ENCODE measurements around the gene FGF6. TPM values are rescaled to one million over a fixed set of nuclear protein-coding genes. Genes with fewer than 3 reads are reported as not detected.
"Not testable (repeated sequence)": the region's sequence is repeated elsewhere in the genome, so short reads cannot be mapped to it uniquely, and the experiment has no call there.

The FGF6 gene
- polyA plus RNA-seq, 6 donors from 2014 or later = not detected

GRCh38 chr12:4460761-4461160 lies 15.1 kb upstream of the FGF6 start:
- Mint-ChIP-seq H3K4me1 (no peaks in the 10 kb centered on the region), H3K27ac (peak overlapping the region in 1 of 6 donors; percentile 72), H3K27me3 (peaks cover 0 to 14% (median 0%) of the 10 kb centered on the region in 3 donors), H3K9me3 (no peaks in the 10 kb centered on the region), H3K36me3 (no peaks in the 10 kb centered on the region), H3K4me3 (no peak overlapping the region)
- ATAC-seq (ENCODE audit: low read depth in 2 of 2) = no peak
- no peak for DNase-seq

GRCh38 chr12:4455849-4456248 lies 10.2 kb upstream of the FGF6 start:
- peaks cover 19 to 34% (median 26%) of the 10 kb centered on the region in 3 donors for H3K27me3 Mint-ChIP-seq
- H3K27ac Mint-ChIP-seq = not testable (repeated sequence)
- peaks cover 5 to 24% (median 13%) of the 10 kb centered on the region in 7 donors for H3K9me3 Mint-ChIP-seq

GRCh38 chr12:4454315-4454860 lies 8.8 kb upstream of the FGF6 start:
- Mint-ChIP-seq H3K4me3 (peak overlapping the region in 1 of 8 donors; percentile 7), H3K36me3 (peaks cover 12 to 25% of the 10 kb centered on the region in 2 donors), H3K9me3 (peaks cover 5 to 24% (median 13%) of the 10 kb centered on the region in 7 donors), H3K27me3 (peaks cover 19 to 48% (median 25%) of the 10 kb centered on the region in 3 donors), H3K4me1 (no peaks in the 10 kb centered on the region), H3K27ac (no peak overlapping the region)
- DNase-seq (no peak), ATAC-seq (ENCODE audit: low read depth in 2 of 2) (no peak)

More at GRCh38 chr12:4455849-4456248, 10.2 kb upstream of the FGF6 start:
- H3K36me3 Mint-ChIP-seq = peaks cover 12 to 25% of the 10 kb centered on the region in 2 donors
- not testable (repeated sequence) for ATAC-seq (ENCODE audit: low read depth in 2 of 2); H3K4me3 Mint-ChIP-seq; DNase-seq; H3K4me1 Mint-ChIP-seq

- peaks cover 24 to 60% (median 30%) of the 10 kb centered on the region in 3 donors for H3K27me3 Mint-ChIP-seq
- H3K4me3 Mint-ChIP-seq = no peak overlapping the region
- DNase-seq (no peak), ATAC-seq (ENCODE audit: low read depth in 2 of 2) (no peak)
- no peaks in the 10 kb centered on the region for H3K4me1 Mint-ChIP-seq
- H3K9me3 Mint-ChIP-seq = peaks cover 5 to 24% (median 13%) of the 10 kb centered on the region in 7 donors
- no peak overlapping the region for H3K27ac Mint-ChIP-seq
- H3K36me3 Mint-ChIP-seq = peaks cover 12 to 25% of the 10 kb centered on the region in 2 donors
Measured at GRCh38 chr12:4451694-4452093, 6.1 kb upstream of the FGF6 start.

GRCh38 chr12:4450551-4451112 lies 5.0 kb upstream of the FGF6 start:
- Mint-ChIP-seq H3K36me3 (peaks cover 12 to 25% of the 10 kb centered on the region in 2 donors), H3K4me3 (no peak overlapping the region)

GRCh38 chr12:4449851-4450221 lies 4.2 kb upstream of the FGF6 start:
- Mint-ChIP-seq H3K4me3 (no peak overlapping the region), H3K27ac (no peak overlapping the region), H3K27me3 (peaks cover 27 to 62% (median 36%) of the 10 kb centered on the region in 3 donors), H3K36me3 (peaks cover 12 to 25% of the 10 kb centered on the region in 2 donors), H3K9me3 (peaks cover 5 to 24% (median 13%) of the 10 kb centered on the region in 7 donors), H3K4me1 (no peaks in the 10 kb centered on the region)
- no peak for DNase-seq
- ATAC-seq (ENCODE audit: low read depth in 2 of 2) = no peak

More at GRCh38 chr12:4450551-4451112, 5.0 kb upstream of the FGF6 start:
- DNase-seq (no peak), ATAC-seq (ENCODE audit: low read depth in 2 of 2) (no peak)
- H3K27ac Mint-ChIP-seq = peak overlapping the region in 1 of 6 donors; percentile 33
- H3K27me3 Mint-ChIP-seq = peaks cover 27 to 65% (median 34%) of the 10 kb centered on the region in 3 donors
- peaks cover 5 to 24% (median 13%) of the 10 kb centered on the region in 7 donors for H3K9me3 Mint-ChIP-seq
- no peaks in the 10 kb centered on the region for H3K4me1 Mint-ChIP-seq

GRCh38 chr12:4448943-4449850 lies 3.6 kb upstream of the FGF6 start:
- H3K4me3 Mint-ChIP-seq = no peak overlapping the region
- peaks cover 5 to 23% (median 13%) of the 10 kb centered on the region in 7 donors for H3K9me3 Mint-ChIP-seq
- H3K27ac Mint-ChIP-seq = peak overlapping the region in 1 of 6 donors; percentile 33
- peaks cover 27 to 60% (median 37%) of the 10 kb centered on the region in 3 donors for H3K27me3 Mint-ChIP-seq
- no peaks in the 10 kb centered on the region for H3K4me1 Mint-ChIP-seq
- H3K36me3 Mint-ChIP-seq = peaks cover 12 to 24% of the 10 kb centered on the region in 2 donors
- ATAC-seq (ENCODE audit: low read depth in 2 of 2) = no peak
- no peak for DNase-seq

GRCh38 chr12:4448371-4448940 lies 2.8 kb upstream of the FGF6 start:
- H3K36me3 Mint-ChIP-seq = peaks cover 5 to 17% of the 10 kb centered on the region in 2 donors
- ATAC-seq (ENCODE audit: low read depth in 2 of 2) = no peak
- no peak overlapping the region for H3K27ac Mint-ChIP-seq
- no peak for DNase-seq
- H3K27me3 Mint-ChIP-seq = peaks cover 20 to 59% (median 41%) of the 10 kb centered on the region in 3 donors
- no peak overlapping the region for H3K4me3 Mint-ChIP-seq
- peaks cover 3 to 17% (median 7%) of the 10 kb centered on the region in 7 donors for H3K9me3 Mint-ChIP-seq
- H3K4me1 Mint-ChIP-seq = no peaks in the 10 kb centered on the region

GRCh38 chr12:4447151-4447550 lies 1.5 kb upstream of the FGF6 start:
- H3K4me3 Mint-ChIP-seq = no peak overlapping the region
- peaks cover 16 to 63% (median 37%) of the 10 kb centered on the region in 3 donors for H3K27me3 Mint-ChIP-seq
- no peak overlapping the region for H3K27ac Mint-ChIP-seq
- ATAC-seq (ENCODE audit: low read depth in 2 of 2) (no peak), DNase-seq (no peak)
- H3K36me3 Mint-ChIP-seq = peaks cover 0 to 4% of the 10 kb centered on the region in 2 donors
- H3K9me3 Mint-ChIP-seq = peaks cover 0 to 5% (median 0%) of the 10 kb centered on the region in 7 donors
- H3K4me1 Mint-ChIP-seq = no peaks in the 10 kb centered on the region

GRCh38 chr12:4446335-4446734 lies 720 bp upstream of the FGF6 start:
- Mint-ChIP-seq H3K4me3 (no peak overlapping the region), H3K9me3 (no peaks in the 10 kb centered on the region), H3K4me1 (peaks cover 0 to 1% (median 0%) of the 10 kb centered on the region in 3 donors), H3K27me3 (peaks cover 8 to 55% (median 30%) of the 10 kb centered on the region in 3 donors), H3K27ac (peak overlapping the region in 2 of 6 donors; percentile 57 to 70), H3K36me3 (no peaks in the 10 kb centered on the region)
- DNase-seq = no peak
- ATAC-seq (ENCODE audit: low read depth in 2 of 2) = no peak

GRCh38 chr12:4444031-4444430 lies 1.6 kb downstream of the FGF6 start:
- Mint-ChIP-seq H3K4me1 (peaks cover 12 to 22% (median 18%) of the 10 kb centered on the region in 3 donors), H3K36me3 (no peaks in the 10 kb centered on the region), H3K9me3 (no peaks in the 10 kb centered on the region), H3K27me3 (peaks cover 8 to 37% (median 20%) of the 10 kb centered on the region in 3 donors), H3K27ac (peak overlapping the region in 1 of 6 donors; percentile 74), H3K4me3 (no peak overlapping the region)
- ATAC-seq (ENCODE audit: low read depth in 2 of 2) (no peak), DNase-seq (no peak)

- peaks cover 16 to 26% (median 22%) of the 10 kb centered on the region in 3 donors for H3K4me1 Mint-ChIP-seq
- H3K27ac Mint-ChIP-seq = no peak overlapping the region
- peaks cover 8 to 37% (median 20%) of the 10 kb centered on the region in 3 donors for H3K27me3 Mint-ChIP-seq
- no peak overlapping the region for H3K4me3 Mint-ChIP-seq
- ATAC-seq (ENCODE audit: low read depth in 2 of 2) = no peak
- no peak for DNase-seq
- H3K36me3 Mint-ChIP-seq = no peaks in the 10 kb centered on the region
- H3K9me3 Mint-ChIP-seq = no peaks in the 10 kb centered on the region
Measured at GRCh38 chr12:4443616-4444015, 2.0 kb downstream of the FGF6 start.

Data from naive B cell (primary cell).